Lung (tissue), 5 donors: ENCODE measurements around the gene PPEF2. TPM values are rescaled to one million over a fixed set of nuclear protein-coding genes. Genes with fewer than 3 reads are reported as not detected.

ENCODE experiments used
- polyA plus RNA-seq, 2 donors: library from polyadenylated mRNA; stranded (reverse); fragments of 200-250 nt; gene quantifications; one replicate each; pipeline ENCODE4 v1.2.1, GENCODE V29; 2013
- small RNA-seq: library from RNA; depleted of rRNA; stranded (forward); fragments of <200 nt; gene quantifications from one replicate; pipeline ENCODE3, GENCODE V24; 2014; ENCODE audit warnings: low replicate concordance
- total RNA-seq, 2 donors: library from RNA; depleted of rRNA in 1 of 2; stranded (reverse); fragments of >200 nt in 1 of 2; gene quantifications; one replicate each; pipeline ENCODE4 v1.2.1, GENCODE V29; 2014 to 2021
- donor health status: Bipolar disorder and iron deficiency.
- donor health status: healthy.
- donor health status: DM: yes; HTN: yes; CAD: no.

The PPEF2 gene
- total and polyA plus RNA-seq, 4 donors = 0.01 TPM; not detected in 3

Small RNA genes lying within 50 kb of the gene (small RNA-seq; reads per million reads assigned to genes)
- not detected for gene RNU2-16P

Other genes with a start within 250 kb of the PPEF2 start
- gene G3BP2, start 229.0 kb downstream of the PPEF2 start, total RNA-seq = 100 to 1,000 TPM in 1 of 2 donors, 10 to 100 TPM in 1; 86.2 to 112 TPM
- 10 to 100 TPM; 16.1 to 51.4 TPM for gene G3BP2, start 229.0 kb downstream of the PPEF2 start, polyA plus RNA-seq
- 100 to 1,000 TPM in 1 of 2 donors, 10 to 100 TPM in 1; 54.3 to 102 TPM for gene USO1, start 177.9 kb downstream of the PPEF2 start, total RNA-seq
- 10 to 100 TPM; 29.0 to 35.8 TPM for gene USO1, start 177.9 kb downstream of the PPEF2 start, polyA plus RNA-seq
- gene NAAA, start 38.6 kb upstream of the PPEF2 start, total RNA-seq = 10 to 100 TPM; 15.9 to 43.6 TPM
- gene NAAA, start 38.6 kb upstream of the PPEF2 start, polyA plus RNA-seq = 10 to 100 TPM in 1 of 2 donors, 1 to 10 TPM in 1; 8.1 to 47.3 TPM
- 10 to 100 TPM; 30.2 to 31.5 TPM for gene SDAD1, start 88.5 kb upstream of the PPEF2 start, total RNA-seq
- gene SDAD1, start 88.5 kb upstream of the PPEF2 start, polyA plus RNA-seq = 10 to 100 TPM; 11.5 to 19.6 TPM
- 1 to 10 TPM; 1.4 to 1.7 TPM for gene CXCL9, start 105.1 kb upstream of the PPEF2 start, total RNA-seq
- gene CXCL9, start 105.1 kb upstream of the PPEF2 start, polyA plus RNA-seq = 1 to 10 TPM in 1 of 2 donors, under 1 TPM in 1; 0.57 to 5.2 TPM
- 1 to 10 TPM; 1.8 to 3.8 TPM for gene CXCL10, start 121.0 kb upstream of the PPEF2 start, total RNA-seq
- 10 to 100 TPM in 1 of 2 donors, 1 to 10 TPM in 1; 1.3 to 18.6 TPM for gene CXCL10, start 121.0 kb upstream of the PPEF2 start, polyA plus RNA-seq
- under 1 TPM in 1 of 2 donors, not detected in 1; 0.58 TPM for gene CXCL11, start 133.6 kb upstream of the PPEF2 start, total RNA-seq
- 1 to 10 TPM in 1 of 2 donors, under 1 TPM in 1; 0.10 to 1.6 TPM for gene CXCL11, start 133.6 kb upstream of the PPEF2 start, polyA plus RNA-seq
- under 1 TPM in 1 of 2 donors, not detected in 1; 0.71 TPM for gene ART3, start 172.3 kb upstream of the PPEF2 start, total RNA-seq
- gene ART3, start 172.3 kb upstream of the PPEF2 start, polyA plus RNA-seq = under 1 TPM in 1 of 2 donors, not detected in 1; 0.13 TPM
- gene NUP54, start 245.9 kb upstream of the PPEF2 start, total RNA-seq = 10 to 100 TPM; 26.5 to 57.6 TPM
- gene NUP54, start 245.9 kb upstream of the PPEF2 start, polyA plus RNA-seq = 10 to 100 TPM; 19.8 to 30.2 TPM